Ovary (tissue), 3 donors: ENCODE data around the gene WARS2.

Experiments used
- EP300 ChIP-seq: sonication (generic); formaldehyde crosslinking; IDR thresholded peaks from one replicate; pipeline ENCODE4 v1.6.1; 2017; ENCODE audit warnings: antibody characterized with exemption
- POLR2A ChIP-seq: fragments of 450-650 bp; IDR thresholded peaks from one replicate; pipeline ENCODE4 v1.6.1; 2017; ENCODE audit warnings: antibody characterized with exemption, mild to moderate bottlenecking, moderate library complexity
- TF ChIP-seq, protein P1 (sequence below), 3 donors: fragments of 450-650 bp in 2 of 3; fragments of 200-600 bp in 1 of 3; IDR thresholded peaks; one replicate each; pipeline versions ENCODE4 v1.5.1 to v1.8.0; 2016 to 2022; ENCODE audit warnings: antibody characterized with exemption in 3 of 3, mild to moderate bottlenecking in 1 of 3
- donor health status: DM: no; HTN: no; CAD: no.

DNA sequence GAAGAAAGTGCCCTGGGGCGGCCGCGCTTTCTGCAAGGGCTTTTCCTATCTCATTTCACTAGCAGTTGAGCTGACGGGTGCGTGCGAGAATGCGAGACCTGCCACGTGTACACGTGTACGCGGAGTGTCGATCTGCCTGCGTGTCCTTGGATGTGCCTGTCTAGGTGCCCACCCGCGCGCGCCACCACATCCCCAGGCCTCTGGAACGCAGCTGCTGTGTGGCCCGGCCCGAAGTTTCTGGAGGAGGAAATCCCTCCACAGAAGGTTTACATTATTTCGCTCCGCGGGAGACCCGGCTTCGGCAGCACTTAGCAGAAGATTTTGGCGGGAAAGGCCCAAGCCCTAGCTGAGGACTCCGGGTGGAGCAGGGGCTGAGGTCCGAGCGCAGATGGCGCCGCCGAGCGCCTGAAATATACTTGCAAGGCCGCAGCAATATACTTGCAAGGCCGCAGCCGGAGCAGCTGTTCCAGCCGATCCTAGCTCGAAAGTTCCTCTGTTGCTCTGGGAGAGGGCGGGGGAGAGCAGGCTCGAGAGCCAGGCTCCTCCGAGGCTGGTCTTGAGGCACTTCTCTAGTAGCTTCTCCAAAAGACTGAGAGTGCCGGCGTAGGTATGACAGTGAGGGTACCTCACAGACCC is 156.2 kb downstream of the WARS2 start:
- TF ChIP-seq EP300: no peak
- TF ChIP-seq, protein P1, sequence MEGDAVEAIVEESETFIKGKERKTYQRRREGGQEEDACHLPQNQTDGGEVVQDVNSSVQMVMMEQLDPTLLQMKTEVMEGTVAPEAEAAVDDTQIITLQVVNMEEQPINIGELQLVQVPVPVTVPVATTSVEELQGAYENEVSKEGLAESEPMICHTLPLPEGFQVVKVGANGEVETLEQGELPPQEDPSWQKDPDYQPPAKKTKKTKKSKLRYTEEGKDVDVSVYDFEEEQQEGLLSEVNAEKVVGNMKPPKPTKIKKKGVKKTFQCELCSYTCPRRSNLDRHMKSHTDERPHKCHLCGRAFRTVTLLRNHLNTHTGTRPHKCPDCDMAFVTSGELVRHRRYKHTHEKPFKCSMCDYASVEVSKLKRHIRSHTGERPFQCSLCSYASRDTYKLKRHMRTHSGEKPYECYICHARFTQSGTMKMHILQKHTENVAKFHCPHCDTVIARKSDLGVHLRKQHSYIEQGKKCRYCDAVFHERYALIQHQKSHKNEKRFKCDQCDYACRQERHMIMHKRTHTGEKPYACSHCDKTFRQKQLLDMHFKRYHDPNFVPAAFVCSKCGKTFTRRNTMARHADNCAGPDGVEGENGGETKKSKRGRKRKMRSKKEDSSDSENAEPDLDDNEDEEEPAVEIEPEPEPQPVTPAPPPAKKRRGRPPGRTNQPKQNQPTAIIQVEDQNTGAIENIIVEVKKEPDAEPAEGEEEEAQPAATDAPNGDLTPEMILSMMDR (IDR thresholded peaks at IDR 0.05): no peak
- TF ChIP-seq POLR2A: no peak
